Duodenal mucosa (tissue), 2 donors: ENCODE measurements around the gene NDE1.
A peak's percentile ranks its signal among the peaks of the same experiment; 100 is the strongest.
"Not testable (repeated sequence)": the region's sequence is repeated elsewhere in the genome, so short reads cannot be mapped to it uniquely, and the experiment has no call there.

Experiments
- H3K27ac ChIP-seq: one replicate; pipeline ENCODE4 v1.7.0; 2013; ENCODE audit warnings: low read depth, low read length
- H3K27me3 ChIP-seq, 2 donors: one replicate each; pipeline ENCODE4 v1.7.0; 2013; ENCODE audit warnings: low read length in 2 of 2, control low read depth in 1 of 2; ENCODE audit not compliant: insufficient read depth in 2 of 2, control insufficient read depth in 1 of 2
- H3K36me3 ChIP-seq, 2 donors: one replicate each; pipeline ENCODE4 v1.7.0; 2013; ENCODE audit warnings: low read length in 2 of 2, control low read depth in 1 of 2; ENCODE audit not compliant: insufficient read depth in 2 of 2, control insufficient read depth in 1 of 2
- H3K4me1 ChIP-seq, 2 donors: one replicate each; pipeline ENCODE4 v1.7.0; 2013; ENCODE audit warnings: low read length in 2 of 2, control low read depth in 1 of 2; ENCODE audit not compliant: insufficient read depth in 2 of 2, control insufficient read depth in 1 of 2
- H3K4me3 ChIP-seq, 2 donors: one replicate each; pipeline ENCODE4 v1.7.0; 2013; ENCODE audit warnings: low read length in 2 of 2, low read depth in 1 of 2
- H3K9ac ChIP-seq, 2 donors: one replicate each; pipeline ENCODE4 v1.7.0; 2013; ENCODE audit warnings: low read length in 2 of 2, low read depth in 1 of 2
- H3K9me3 ChIP-seq, 2 donors: one replicate each; pipeline ENCODE4 v1.7.0; 2013; ENCODE audit warnings: low read length in 2 of 2, control low read depth in 1 of 2; ENCODE audit not compliant: control insufficient read depth in 1 of 2

The NDE1 gene

DNA sequence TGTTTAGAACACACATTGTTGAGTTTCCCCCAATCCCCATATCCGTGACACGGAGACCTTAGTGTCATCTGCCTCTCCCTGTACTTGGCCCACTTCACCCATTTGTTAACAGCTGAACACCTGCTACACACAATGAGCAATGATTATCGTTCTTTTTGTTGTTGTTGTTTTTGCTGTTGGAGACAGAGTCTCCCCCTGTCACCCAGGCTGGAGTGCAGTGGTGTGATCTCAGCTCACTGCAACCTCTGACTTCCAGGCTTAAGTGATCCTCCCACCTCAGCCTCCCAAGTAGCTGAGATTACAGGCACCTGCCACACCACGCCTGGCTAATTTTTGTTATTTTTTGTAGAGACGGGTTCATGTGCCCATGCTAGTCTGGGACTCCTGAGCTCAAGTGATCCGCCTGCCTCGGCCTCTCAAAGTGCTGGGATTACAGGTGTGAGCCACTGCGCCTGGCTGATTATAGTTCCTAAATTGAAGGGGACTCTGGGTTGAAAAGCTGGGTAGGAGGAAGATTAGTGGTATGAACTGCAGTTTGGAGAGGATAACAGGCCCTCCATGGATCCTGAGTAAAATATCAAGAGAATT, 21.6 kb downstream of the NDE1 start:
- Histone ChIP-seq H3K27ac (peak overlapping the region; percentile 20), H3K4me1 (peaks cover 0 to 6% of the 10 kb centered on the region in 2 donors), H3K9ac (no peak overlapping the region), H3K36me3 (peaks cover 5 to 42% of the 10 kb centered on the region in 2 donors), H3K9me3 (no peaks in the 10 kb centered on the region), H3K27me3 (no peaks in the 10 kb centered on the region), H3K4me3 (no peak overlapping the region)

GRCh38 chr16:15672127-15672513, 22.1 kb downstream of the NDE1 start:
- H3K27me3 ChIP-seq, H3K4me3 ChIP-seq, H3K9me3 ChIP-seq, H3K4me1 ChIP-seq: not testable (repeated sequence)
- H3K9ac ChIP-seq, result peak overlapping the region in 1 of 2 donors; percentile 24
- H3K27ac ChIP-seq, result peak overlapping the region; percentile 36
- peaks cover 5 to 42% of the 10 kb centered on the region in 2 donors for H3K36me3 ChIP-seq

DNA sequence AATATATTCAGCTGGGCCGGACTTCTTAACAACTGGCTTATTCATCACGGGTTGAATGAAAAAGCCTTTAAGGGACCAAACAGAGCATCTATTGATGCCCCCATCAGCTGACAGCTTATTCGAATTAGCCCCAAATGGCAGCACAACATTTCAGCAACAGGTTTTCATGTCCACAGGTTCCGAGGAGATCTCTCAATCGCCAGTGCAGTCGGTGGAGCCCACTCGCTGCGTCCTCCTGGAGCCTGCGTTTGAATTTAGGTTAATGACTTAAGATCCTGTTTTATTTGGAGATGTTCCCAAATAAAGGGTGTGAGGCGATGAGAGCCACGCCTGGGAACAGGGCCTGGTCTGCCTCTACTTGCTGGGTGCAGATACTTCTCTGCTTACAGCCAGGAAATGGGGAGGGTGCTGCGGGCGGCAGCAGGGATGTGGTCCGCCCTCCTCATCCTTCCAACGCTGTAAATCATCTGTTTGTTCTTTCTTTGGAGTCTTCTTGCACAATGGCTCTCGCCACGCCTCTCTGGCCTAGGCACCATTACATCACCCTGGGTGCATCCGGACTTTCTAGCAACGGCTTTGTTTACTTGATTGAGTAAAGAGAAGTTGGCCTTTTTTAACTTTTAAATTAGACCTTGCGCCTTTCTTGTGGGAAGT, 22.6 kb downstream of the NDE1 start:
- H3K27ac ChIP-seq, result peak overlapping the region; percentile 36
- H3K27me3 ChIP-seq, result no peaks in the 10 kb centered on the region
- peaks cover 0 to 6% of the 10 kb centered on the region in 2 donors for H3K4me1 ChIP-seq
- no peaks in the 10 kb centered on the region for H3K9me3 ChIP-seq
- peaks cover 6 to 41% of the 10 kb centered on the region in 2 donors for H3K36me3 ChIP-seq
- H3K4me3 ChIP-seq, result no peak overlapping the region
- peak overlapping the region in 1 of 2 donors; percentile 24 for H3K9ac ChIP-seq

GRCh38 chr16:15674571-15674970, 24.5 kb downstream of the NDE1 start:
- Histone ChIP-seq H3K9me3 (no peaks in the 10 kb centered on the region), H3K4me1 (peaks cover 0 to 6% of the 10 kb centered on the region in 2 donors), H3K36me3 (peaks cover 13 to 41% of the 10 kb centered on the region in 2 donors), H3K27me3 (no peaks in the 10 kb centered on the region), H3K4me3 (no peak overlapping the region), H3K27ac (no peak overlapping the region), H3K9ac (no peak overlapping the region)

GRCh38 chr16:15676506-15676905, 26.5 kb downstream of the NDE1 start:
- no peak overlapping the region for H3K27ac ChIP-seq
- H3K9me3 ChIP-seq, result no peaks in the 10 kb centered on the region
- peaks cover 8 to 39% of the 10 kb centered on the region in 2 donors for H3K36me3 ChIP-seq
- no peak overlapping the region for H3K9ac ChIP-seq
- H3K27me3 ChIP-seq, result no peaks in the 10 kb centered on the region
- no peak overlapping the region for H3K4me3 ChIP-seq
- H3K4me1 ChIP-seq, result peaks cover 0 to 6% of the 10 kb centered on the region in 2 donors

GRCh38 chr16:15677447-15677846, 27.4 kb downstream of the NDE1 start:
- H3K27me3 ChIP-seq, result no peaks in the 10 kb centered on the region
- no peak overlapping the region for H3K9ac ChIP-seq
- H3K36me3 ChIP-seq, result peaks cover 8 to 37% of the 10 kb centered on the region in 2 donors
- H3K4me1 ChIP-seq, result peaks cover 0 to 6% of the 10 kb centered on the region in 2 donors
- no peak overlapping the region for H3K4me3 ChIP-seq
- H3K9me3 ChIP-seq, result no peaks in the 10 kb centered on the region
- H3K27ac ChIP-seq, result no peak overlapping the region

GRCh38 chr16:15682105-15682570, 32.1 kb downstream of the NDE1 start:
- Histone ChIP-seq H3K36me3 (peaks cover 14 to 65% of the 10 kb centered on the region in 2 donors), H3K4me1 (no peaks in the 10 kb centered on the region), H3K27me3 (no peaks in the 10 kb centered on the region), H3K27ac (no peak overlapping the region), H3K9me3 (no peaks in the 10 kb centered on the region), H3K4me3 (no peak overlapping the region), H3K9ac (no peak overlapping the region)

DNA sequence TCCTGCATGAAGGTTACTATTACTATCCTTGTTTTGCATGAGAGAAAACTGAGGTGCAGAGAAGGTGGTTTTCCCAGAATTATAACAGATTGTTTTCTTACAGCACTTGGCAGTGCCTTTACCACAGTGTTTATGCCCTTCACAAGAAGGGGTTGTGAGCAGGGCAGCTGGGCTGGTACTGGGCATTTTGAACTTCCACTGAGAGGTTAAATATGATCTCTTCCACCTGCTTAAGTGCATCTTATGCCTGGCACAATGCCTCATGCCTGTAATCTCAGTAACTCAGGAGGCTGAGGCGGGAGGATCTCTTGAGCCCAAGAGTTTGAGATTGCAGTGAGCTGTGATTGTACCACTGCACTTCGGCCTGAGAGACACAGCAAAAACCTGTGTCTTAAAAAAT, 36.2 kb downstream of the NDE1 start:
- H3K4me1 ChIP-seq, result no peaks in the 10 kb centered on the region
- no peak overlapping the region for H3K27ac ChIP-seq
- H3K27me3 ChIP-seq, result no peaks in the 10 kb centered on the region
- no peak overlapping the region for H3K9ac ChIP-seq
- H3K4me3 ChIP-seq, result no peak overlapping the region
- no peaks in the 10 kb centered on the region for H3K9me3 ChIP-seq
- H3K36me3 ChIP-seq, result peaks cover 19 to 69% of the 10 kb centered on the region in 2 donors

DNA sequence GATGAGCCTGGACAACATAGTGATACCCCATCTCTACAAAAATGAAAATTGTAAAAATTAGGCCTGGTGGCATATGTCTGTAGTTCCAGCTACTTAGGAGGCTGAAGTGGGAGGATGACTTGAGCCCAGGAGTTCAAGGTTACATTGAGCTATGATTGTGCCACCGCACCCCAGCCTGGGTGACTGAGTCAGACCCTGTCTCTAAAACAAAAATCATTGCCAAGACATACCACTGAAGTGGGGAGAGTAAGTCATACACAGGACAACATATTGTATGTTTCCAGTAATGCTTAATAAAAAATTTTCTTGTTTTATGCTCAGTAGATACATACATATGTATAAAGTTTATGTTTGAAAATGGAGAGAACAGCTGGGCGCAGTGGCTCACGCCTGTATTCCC, 39.2 kb downstream of the NDE1 start:
- H3K36me3 ChIP-seq, result peaks cover 23 to 88% of the 10 kb centered on the region in 2 donors
- no peak overlapping the region for H3K4me3 ChIP-seq
- no peak overlapping the region for H3K9ac ChIP-seq
- H3K4me1 ChIP-seq, result no peaks in the 10 kb centered on the region
- H3K27ac ChIP-seq, result no peak overlapping the region
- H3K27me3 ChIP-seq, result no peaks in the 10 kb centered on the region
- H3K9me3 ChIP-seq, result no peaks in the 10 kb centered on the region

DNA sequence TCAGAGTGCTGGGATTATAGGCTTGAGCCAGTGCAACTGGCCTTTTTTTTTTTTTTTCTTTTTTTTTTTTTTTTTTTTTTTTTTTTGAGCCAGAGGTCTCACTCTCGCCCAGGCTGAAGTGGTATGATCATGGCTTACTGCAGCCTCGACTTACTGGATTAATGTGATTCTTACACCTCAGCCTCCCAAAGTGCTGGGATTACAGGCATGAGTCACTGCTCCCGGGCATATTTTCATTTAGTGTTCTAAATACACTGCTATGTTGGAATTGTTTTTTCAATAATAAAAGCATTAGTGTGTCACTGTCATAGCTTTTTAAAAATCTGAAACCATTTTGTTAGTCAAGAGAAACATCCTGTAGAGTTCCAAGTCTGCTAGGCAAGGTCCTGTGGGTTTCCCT, 40.3 kb downstream of the NDE1 start:
- Histone ChIP-seq H3K4me1 (no peaks in the 10 kb centered on the region), H3K27ac (no peak overlapping the region), H3K36me3 (peaks cover 25 to 87% of the 10 kb centered on the region in 2 donors)

More for the DNA sequence above, 40.3 kb downstream of the NDE1 start:
- Histone ChIP-seq H3K27me3 (no peaks in the 10 kb centered on the region), H3K4me3 (no peak overlapping the region), H3K9me3 (no peaks in the 10 kb centered on the region), H3K9ac (no peak overlapping the region)
